Hepatocyte (in vitro differentiated cells): Measurements from ENCODE around the gene LILRA5.
A peak's percentile ranks its signal among the peaks of the same experiment; 100 is the strongest.

Experiments
- EZH2 ChIP-seq: fragments of 200-600 bp; sonication (generic); IDR thresholded peaks from 2 replicates; pipeline ENCODE4 v1.6.1; 2016; ENCODE audit warnings: antibody characterized with exemption, mild to moderate bottlenecking, borderline replicate concordance
- EZH2phosphoT487 ChIP-seq: fragments of 200-600 bp; sonication (generic); IDR thresholded peaks from one replicate; pipeline ENCODE4 v1.6.1; 2018; ENCODE audit warnings: antibody characterized with exemption, mild to moderate bottlenecking, low read depth, moderate library complexity; ENCODE audit not compliant: unreplicated experiment, severe bottlenecking
- TF ChIP-seq, protein P1 (sequence below): fragments of 200-600 bp; sonication (generic); IDR thresholded peaks from 2 replicates; pipeline ENCODE4 v1.5.1; 2016; ENCODE audit warnings: antibody characterized with exemption, mild to moderate bottlenecking; ENCODE audit not compliant: poor library complexity

DNA sequence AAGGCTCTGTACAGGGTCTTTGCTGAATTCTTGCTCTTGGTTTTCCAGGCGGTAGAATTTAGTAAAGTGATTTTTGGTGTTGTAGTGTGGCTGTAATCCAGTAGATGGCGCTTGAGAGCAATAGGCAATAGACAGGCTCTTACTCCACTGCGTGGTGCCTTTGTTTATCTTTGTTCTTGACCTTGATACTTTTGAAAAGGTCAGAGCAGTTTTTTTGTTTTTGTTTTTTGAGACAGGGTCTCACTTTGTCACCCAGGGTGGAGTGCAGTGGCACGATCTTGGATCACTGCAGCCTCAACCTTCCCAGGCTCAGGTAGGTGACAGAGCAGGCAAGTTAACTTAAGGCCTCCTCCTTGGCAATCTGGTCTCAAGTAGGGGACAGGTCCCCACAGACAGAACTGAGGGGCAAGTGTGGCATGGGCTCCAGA is 12.2 kb upstream of the LILRA5 start:
- TF ChIP-seq, protein P1, sequence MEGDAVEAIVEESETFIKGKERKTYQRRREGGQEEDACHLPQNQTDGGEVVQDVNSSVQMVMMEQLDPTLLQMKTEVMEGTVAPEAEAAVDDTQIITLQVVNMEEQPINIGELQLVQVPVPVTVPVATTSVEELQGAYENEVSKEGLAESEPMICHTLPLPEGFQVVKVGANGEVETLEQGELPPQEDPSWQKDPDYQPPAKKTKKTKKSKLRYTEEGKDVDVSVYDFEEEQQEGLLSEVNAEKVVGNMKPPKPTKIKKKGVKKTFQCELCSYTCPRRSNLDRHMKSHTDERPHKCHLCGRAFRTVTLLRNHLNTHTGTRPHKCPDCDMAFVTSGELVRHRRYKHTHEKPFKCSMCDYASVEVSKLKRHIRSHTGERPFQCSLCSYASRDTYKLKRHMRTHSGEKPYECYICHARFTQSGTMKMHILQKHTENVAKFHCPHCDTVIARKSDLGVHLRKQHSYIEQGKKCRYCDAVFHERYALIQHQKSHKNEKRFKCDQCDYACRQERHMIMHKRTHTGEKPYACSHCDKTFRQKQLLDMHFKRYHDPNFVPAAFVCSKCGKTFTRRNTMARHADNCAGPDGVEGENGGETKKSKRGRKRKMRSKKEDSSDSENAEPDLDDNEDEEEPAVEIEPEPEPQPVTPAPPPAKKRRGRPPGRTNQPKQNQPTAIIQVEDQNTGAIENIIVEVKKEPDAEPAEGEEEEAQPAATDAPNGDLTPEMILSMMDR, result peak; percentile 63
- no peak for TF ChIP-seq EZH2
- no peak for TF ChIP-seq EZH2phosphoT487
